TTC549 (cell line): ENCODE data around the gene HLCS.

Source experiments
- FAIRE-seq: peaks from 2 replicates; lab custom pipeline; 2012; peaks lifted over from hg19 to GRCh38; lab: Jason Lieb, UNC

The HLCS gene

GRCh38 chr21:36743446-36743845 lies 223.0 kb downstream of the HLCS start:
- FAIRE-seq: no peak

GRCh38 chr21:36743008-36743407 lies 223.5 kb downstream of the HLCS start:
- FAIRE-seq: no peak

GRCh38 chr21:36741506-36741905 lies 225.0 kb downstream of the HLCS start:
- no peak for FAIRE-seq

- FAIRE-seq: no peak
Measured at GRCh38 chr21:36738489-36739126, 227.9 kb downstream of the HLCS start.

- FAIRE-seq: no peak
Measured at GRCh38 chr21:36735724-36736320, 230.6 kb downstream of the HLCS start.

- FAIRE-seq: no peak
Measured at GRCh38 chr21:36735201-36735515, 231.3 kb downstream of the HLCS start.

- no peak for FAIRE-seq
Measured at GRCh38 chr21:36734367-36735200, 231.9 kb downstream of the HLCS start.

GRCh38 chr21:36733857-36734256 lies 232.6 kb downstream of the HLCS start:
- FAIRE-seq: no peak

- no peak for FAIRE-seq
Measured at GRCh38 chr21:36732761-36733160, 233.7 kb downstream of the HLCS start.

- no peak for FAIRE-seq
Measured at GRCh38 chr21:36732217-36732616, 234.3 kb downstream of the HLCS start.

- no peak for FAIRE-seq
Measured at GRCh38 chr21:36730291-36731281, 235.9 kb downstream of the HLCS start.

- FAIRE-seq: no peak
Measured at GRCh38 chr21:36729310-36729970, 237.0 kb downstream of the HLCS start.

- no peak for FAIRE-seq
Measured at GRCh38 chr21:36728371-36729111, 237.9 kb downstream of the HLCS start.

- FAIRE-seq: no peak
Measured at GRCh38 chr21:36727866-36728265, 238.6 kb downstream of the HLCS start.

- FAIRE-seq: no peak
Measured at GRCh38 chr21:36725793-36726386, 240.6 kb downstream of the HLCS start.

GRCh38 chr21:36724660-36725059 lies 241.8 kb downstream of the HLCS start:
- no peak for FAIRE-seq

GRCh38 chr21:36723371-36723881 lies 243.0 kb downstream of the HLCS start:
- FAIRE-seq: no peak

GRCh38 chr21:36722370-36723368 lies 243.8 kb downstream of the HLCS start:
- no peak for FAIRE-seq

- FAIRE-seq: no peak
Measured at GRCh38 chr21:36721817-36722216, 244.7 kb downstream of the HLCS start.
